GM12865 (cell line): ENCODE data around the gene SPOCK2.
"Not testable (repeated sequence)": the region's sequence is repeated elsewhere in the genome, so short reads cannot be mapped to it uniquely, and the experiment has no call there.

Source experiments
- DNase-seq: peaks from one replicate; pipeline ENCODE4 v3.0.0; 2010; ENCODE audit warnings: low read depth
- H3K4me3 ChIP-seq: 2 replicates; pipeline ENCODE4 v1.5.1; 2011; ENCODE audit warnings: mild to moderate bottlenecking, low read depth, low read length, control low read depth
- CTCF ChIP-seq: IDR thresholded peaks from 2 replicates; pipeline ENCODE4 v1.5.1; 2011; ENCODE audit warnings: low read length, control low read depth, low read depth, inconsistent platforms; ENCODE audit not compliant: insufficient read depth; ENCODE audit errors: missing control alignments

SPOCK2 gene

DNA sequence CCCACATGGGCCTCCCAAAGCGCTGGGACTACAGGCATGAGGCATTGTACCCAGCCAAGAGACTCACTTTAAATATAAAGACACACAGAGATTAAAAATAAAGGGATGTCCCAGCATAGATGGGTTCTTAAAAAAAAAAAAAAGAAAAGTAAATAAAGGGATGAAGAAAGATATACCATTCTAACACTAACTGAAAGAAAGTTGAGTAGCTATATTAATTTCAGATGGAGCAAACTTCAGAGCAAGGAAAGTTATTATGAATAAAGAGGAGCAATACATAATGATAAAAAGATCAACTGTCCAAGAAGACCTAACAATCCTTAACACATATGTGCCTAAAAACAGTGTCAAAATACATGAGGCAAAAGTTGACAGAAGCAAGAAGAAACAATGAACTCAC is 33.0 kb upstream of the SPOCK2 start:
- no peak overlapping the region for H3K4me3 ChIP-seq
- TF ChIP-seq CTCF: no peak
- no peak for DNase-seq

DNA sequence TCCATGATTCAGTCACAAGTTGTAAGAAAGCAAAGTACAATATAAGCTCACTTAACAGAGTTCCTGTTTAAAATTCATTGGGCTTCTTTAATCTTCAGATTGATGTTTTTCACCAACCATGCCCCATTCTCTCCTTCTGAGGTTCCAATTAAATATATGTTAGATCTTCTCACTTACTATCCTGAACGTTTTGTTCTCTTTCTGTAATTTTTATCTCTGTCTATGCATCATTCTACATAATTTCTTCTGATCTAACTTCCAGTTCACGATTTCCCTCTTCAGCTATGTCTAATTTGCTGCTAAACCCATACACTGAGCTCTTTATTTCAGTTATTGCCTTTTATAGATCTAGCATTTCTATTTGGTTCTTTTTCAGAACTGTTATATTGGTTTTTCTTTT is 28.0 kb upstream of the SPOCK2 start:
- DNase-seq: no peak
- no peak for TF ChIP-seq CTCF
- no peak overlapping the region for H3K4me3 ChIP-seq

DNA sequence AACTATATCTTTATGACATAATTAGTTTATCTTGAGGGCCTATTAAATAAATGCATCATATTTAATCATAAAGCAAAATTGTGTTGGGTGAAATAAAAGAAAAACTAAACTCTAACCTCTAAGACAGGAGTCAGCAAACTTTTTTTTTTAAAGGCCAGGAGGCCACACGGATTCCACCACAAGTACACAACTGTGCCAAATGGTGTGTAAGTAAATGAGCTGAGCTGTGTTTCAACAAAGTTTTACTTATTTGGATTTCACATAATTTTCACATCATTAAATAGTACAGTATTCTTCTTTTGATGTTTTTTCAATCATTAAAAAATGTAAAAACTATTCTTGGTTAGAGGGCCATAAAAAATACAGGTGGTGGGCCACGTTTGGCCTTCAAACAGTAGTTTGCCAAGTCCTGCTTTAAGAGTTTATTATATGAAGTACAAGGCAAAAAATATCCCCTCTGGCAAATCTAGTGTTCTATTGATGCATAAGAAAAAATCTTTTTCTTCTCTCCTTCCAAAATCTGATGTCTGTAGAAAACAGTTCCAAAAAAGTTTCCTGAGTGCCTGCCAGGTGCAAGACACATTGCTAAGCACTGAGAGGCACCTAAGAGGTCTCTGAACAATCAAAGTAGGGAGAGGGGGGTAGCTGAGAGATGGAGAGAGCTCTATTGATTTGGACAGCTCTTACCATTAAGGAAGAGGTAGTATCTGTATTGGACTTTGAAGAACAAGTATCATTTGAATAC is 26.5 kb upstream of the SPOCK2 start:
- no peak overlapping the region for H3K4me3 ChIP-seq
- TF ChIP-seq CTCF: no peak
- no peak for DNase-seq

GRCh38 chr10:72110673-72111401 is 22.5 kb upstream of the SPOCK2 start:
- TF ChIP-seq CTCF: no peak
- no peak for DNase-seq

GRCh38 chr10:72109636-72110157 is 21.3 kb upstream of the SPOCK2 start:
- no peak for DNase-seq
- TF ChIP-seq CTCF: no peak

More at GRCh38 chr10:72110673-72111401, 22.5 kb upstream of the SPOCK2 start:
- no peak overlapping the region for H3K4me3 ChIP-seq

GRCh38 chr10:72108830-72109635 is 20.7 kb upstream of the SPOCK2 start:
- DNase-seq: no peak
- no peak overlapping the region for H3K4me3 ChIP-seq
- TF ChIP-seq CTCF: no peak

More at GRCh38 chr10:72109636-72110157, 21.3 kb upstream of the SPOCK2 start:
- H3K4me3 ChIP-seq: no peak overlapping the region

DNA sequence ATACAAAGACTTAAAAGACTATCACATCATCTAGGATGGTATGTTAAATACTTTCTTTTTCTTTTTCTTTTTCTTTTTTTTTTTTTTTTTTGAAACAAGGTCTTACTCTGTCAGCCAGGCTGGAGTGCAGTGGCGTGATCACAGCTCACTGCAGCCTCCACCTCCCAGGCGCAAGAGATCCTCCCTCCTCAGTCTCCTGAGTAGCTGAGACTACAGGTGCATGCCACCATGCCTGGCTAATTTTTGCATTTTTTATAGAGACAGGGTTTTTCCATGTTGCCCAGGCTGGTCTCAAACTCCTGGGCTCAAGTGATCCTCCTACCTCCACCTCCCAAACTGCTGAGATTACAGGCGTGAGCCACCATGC is 19.6 kb upstream of the SPOCK2 start:
- DNase-seq, H3K4me3 ChIP-seq: not testable (repeated sequence)
